GM18499 (cell line): Measurements from ENCODE around the gene HES4.

Experiments used
- ATAC-seq: cut with Tn5 transposase; IDR thresholded peaks from one replicate; pipeline ENCODE4 v1.9.1; 2021; ENCODE audit warnings: moderate number of reproducible peaks; ENCODE audit not compliant: insufficient read depth, unreplicated experiment

Gene HES4

GRCh38 chr1:954927-955326, 45.0 kb downstream of the HES4 start:
- no peak for ATAC-seq

GRCh38 chr1:953524-954320, 46.2 kb downstream of the HES4 start:
- ATAC-seq, result no peak

- ATAC-seq, result no peak
These were observed 47.3 kb downstream of the HES4 start for GRCh38 chr1:952603-953002.

- no peak for ATAC-seq
These were observed 47.7 kb downstream of the HES4 start for GRCh38 chr1:952201-952600.

- ATAC-seq, result no peak
These were observed 48.5 kb downstream of the HES4 start for GRCh38 chr1:951364-951763.

GRCh38 chr1:950881-951280, 49.0 kb downstream of the HES4 start:
- ATAC-seq, result no peak

- no peak for ATAC-seq
These were observed 49.6 kb downstream of the HES4 start for GRCh38 chr1:950268-950667.
